ENCODE results near the gene TRAM2. TPM values are rescaled to one million over a fixed set of nuclear protein-coding genes. Genes with fewer than 3 reads are reported as not detected.
A peak's percentile ranks its signal among the peaks of the same experiment; 100 is the strongest.

TRAM2 gene
- polyA plus RNA-seq (2013, experiment 1 of 2; ENCODE audit: insufficient read length) = 127 TPM
- polyA plus RNA-seq (2013, experiment 2 of 2; ENCODE audit: insufficient read length) = 132 TPM

- DNase-seq = peak; percentile 91
Measured at GRCh38 chr6:52577022-52577777, at the start of gene TRAM2. Gene TRAM2, minus strand, starts transcription at chr6:52577060. Its CDS starts 145 bp downstream, at chr6:52576915.

GRCh38 chr6:52622810-52623209 is 46.0 kb upstream of the TRAM2 start:
- DNase-seq = no peak

- DNase-seq = no peak
Measured at GRCh38 chr6:52621631-52622030, 44.8 kb upstream of the TRAM2 start.

- no peak for DNase-seq
Measured at GRCh38 chr6:52620906-52621190, 44.0 kb upstream of the TRAM2 start.

- no peak for DNase-seq
Measured at GRCh38 chr6:52620055-52620905, 43.4 kb upstream of the TRAM2 start.

GRCh38 chr6:52617087-52617486 is 40.2 kb upstream of the TRAM2 start:
- DNase-seq = no peak

GRCh38 chr6:52616059-52616690 is 39.3 kb upstream of the TRAM2 start:
- DNase-seq = peak; percentile 74

- no peak for DNase-seq
Measured at GRCh38 chr6:52612336-52613054, 35.6 kb upstream of the TRAM2 start.

- DNase-seq = no peak
Measured at GRCh38 chr6:52611833-52612232, 35.0 kb upstream of the TRAM2 start.

- peak; percentile 55 for DNase-seq
Measured at GRCh38 chr6:52610745-52611355, 34.0 kb upstream of the TRAM2 start.

GRCh38 chr6:52610011-52610410 is 33.2 kb upstream of the TRAM2 start:
- no peak for DNase-seq

- no peak for DNase-seq
Measured at GRCh38 chr6:52605610-52606185, 28.8 kb upstream of the TRAM2 start.

GRCh38 chr6:52603000-52603795 is 26.3 kb upstream of the TRAM2 start:
- peak; percentile 80 for DNase-seq

GRCh38 chr6:52598824-52599190 is 21.9 kb upstream of the TRAM2 start:
- no peak for DNase-seq

- DNase-seq = peak; percentile 88
Measured at GRCh38 chr6:52598123-52598823, 21.4 kb upstream of the TRAM2 start.

- DNase-seq = no peak
Measured at GRCh38 chr6:52597738-52598122, 20.9 kb upstream of the TRAM2 start.

- peak; percentile 87 for DNase-seq
Measured at GRCh38 chr6:52596371-52597028, 19.6 kb upstream of the TRAM2 start.

GRCh38 chr6:52595796-52596130 is 18.9 kb upstream of the TRAM2 start:
- no peak for DNase-seq

GRCh38 chr6:52595000-52595795 is 18.3 kb upstream of the TRAM2 start:
- DNase-seq = peak; percentile 94

Data from fibroblast of skin of scalp (primary cell).